ENCODE results near the gene SDC1. TPM values are rescaled to one million over a fixed set of nuclear protein-coding genes. Genes with fewer than 3 reads are reported as not detected.

SDC1 gene
- total RNA-seq, 6 donors from 2014 or later: 74.4 to 213 (median 154) TPM

DNA sequence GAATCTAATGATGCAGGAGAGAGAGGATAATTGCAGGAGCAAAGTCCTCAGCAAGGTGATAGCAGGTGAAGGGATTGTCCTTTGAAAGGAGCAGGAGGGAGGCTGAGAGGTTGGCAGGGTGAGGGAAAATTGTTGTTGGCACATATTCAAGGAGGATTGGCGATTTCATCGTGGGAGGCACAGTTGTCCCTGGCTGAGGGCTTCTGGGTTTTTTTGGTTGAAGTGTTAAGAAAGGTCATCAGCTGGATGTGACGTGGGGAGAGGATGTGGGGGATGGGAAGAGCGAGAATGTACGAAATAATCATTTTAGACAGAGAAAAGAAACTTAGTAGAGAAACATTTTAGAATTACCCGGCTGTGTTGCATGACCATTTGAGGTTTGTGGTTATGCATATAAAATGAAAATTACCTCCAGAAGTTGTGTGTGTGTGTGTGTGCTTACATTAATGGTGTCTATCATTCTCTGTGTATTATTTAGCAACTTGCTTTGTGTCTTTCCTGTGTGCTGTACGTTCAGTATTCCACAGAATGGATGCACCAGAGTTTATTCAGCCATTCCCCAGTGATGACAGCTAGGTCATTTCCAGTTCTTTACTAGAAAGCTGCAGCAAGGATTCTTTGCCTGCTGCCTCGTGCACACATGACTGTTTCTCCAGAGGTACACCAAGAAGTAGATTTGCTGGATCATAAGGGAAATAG lies 67.6 kb downstream of the SDC1 start:
- TF ChIP-seq, protein P1, sequence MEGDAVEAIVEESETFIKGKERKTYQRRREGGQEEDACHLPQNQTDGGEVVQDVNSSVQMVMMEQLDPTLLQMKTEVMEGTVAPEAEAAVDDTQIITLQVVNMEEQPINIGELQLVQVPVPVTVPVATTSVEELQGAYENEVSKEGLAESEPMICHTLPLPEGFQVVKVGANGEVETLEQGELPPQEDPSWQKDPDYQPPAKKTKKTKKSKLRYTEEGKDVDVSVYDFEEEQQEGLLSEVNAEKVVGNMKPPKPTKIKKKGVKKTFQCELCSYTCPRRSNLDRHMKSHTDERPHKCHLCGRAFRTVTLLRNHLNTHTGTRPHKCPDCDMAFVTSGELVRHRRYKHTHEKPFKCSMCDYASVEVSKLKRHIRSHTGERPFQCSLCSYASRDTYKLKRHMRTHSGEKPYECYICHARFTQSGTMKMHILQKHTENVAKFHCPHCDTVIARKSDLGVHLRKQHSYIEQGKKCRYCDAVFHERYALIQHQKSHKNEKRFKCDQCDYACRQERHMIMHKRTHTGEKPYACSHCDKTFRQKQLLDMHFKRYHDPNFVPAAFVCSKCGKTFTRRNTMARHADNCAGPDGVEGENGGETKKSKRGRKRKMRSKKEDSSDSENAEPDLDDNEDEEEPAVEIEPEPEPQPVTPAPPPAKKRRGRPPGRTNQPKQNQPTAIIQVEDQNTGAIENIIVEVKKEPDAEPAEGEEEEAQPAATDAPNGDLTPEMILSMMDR (IDR thresholded peaks at IDR 0.05): no peak
- TF ChIP-seq POLR2AphosphoS5 (IDR thresholded peaks at IDR 0.05): no peak
- TF ChIP-seq POLR2A (IDR thresholded peaks at IDR 0.05): no peak
- no peak for TF ChIP-seq EP300 (IDR thresholded peaks at IDR 0.05)
- H3K9me3 ChIP-seq: no peaks in the 10 kb centered on the region
- WGBS, 2 donors: 35 to 46% methylated on average over 8 of the region's 8 CpGs
- H3K36me3 ChIP-seq: no peaks in the 10 kb centered on the region
- DNase-seq (no peak), ATAC-seq (ENCODE audit: low FRiP score in 2 of 2) (no peak)
- H3K27ac ChIP-seq: no peak overlapping the region
- no peaks in the 10 kb centered on the region for H3K27me3 ChIP-seq
- no peaks in the 10 kb centered on the region for H3K4me1 ChIP-seq
- H3K4me3 ChIP-seq: no peak overlapping the region

DNA sequence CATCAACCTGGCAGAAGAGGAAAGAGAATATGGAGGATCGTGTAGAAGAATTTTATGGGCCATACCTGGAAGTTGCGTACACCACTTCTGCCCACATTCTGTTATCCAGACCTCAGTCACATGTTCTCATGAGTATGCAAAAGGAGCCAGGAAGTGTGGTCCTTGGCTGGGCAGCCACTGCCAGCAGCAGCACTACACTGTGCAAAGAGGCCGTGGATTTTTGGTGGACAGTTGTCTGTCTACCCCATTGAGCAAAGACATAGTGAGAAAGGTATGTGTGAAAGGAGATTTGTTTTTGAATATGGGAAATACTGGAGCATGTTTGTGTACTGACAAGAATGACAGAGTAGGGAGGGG lies 68.1 kb downstream of the SDC1 start:
- ATAC-seq (ENCODE audit: low FRiP score in 2 of 2) (no peak), DNase-seq (no peak)
- no peak overlapping the region for H3K27ac ChIP-seq
- no peak for TF ChIP-seq EP300 (IDR thresholded peaks at IDR 0.05)
- no peak for TF ChIP-seq POLR2AphosphoS5 (IDR thresholded peaks at IDR 0.05)
- TF ChIP-seq, protein P1 (IDR thresholded peaks at IDR 0.05): no peak
- no peak for TF ChIP-seq POLR2A (IDR thresholded peaks at IDR 0.05)
- H3K27me3 ChIP-seq: no peaks in the 10 kb centered on the region
- no peaks in the 10 kb centered on the region for H3K9me3 ChIP-seq
- H3K36me3 ChIP-seq: no peaks in the 10 kb centered on the region
- H3K4me1 ChIP-seq: no peaks in the 10 kb centered on the region
- WGBS, 2 donors: 70 to 78% methylated on average over 3 of the region's 3 CpGs
- H3K4me3 ChIP-seq: no peak overlapping the region

- Histone ChIP-seq H3K27me3 (no peaks in the 10 kb centered on the region), H3K4me3 (no peak overlapping the region), H3K27ac (no peak overlapping the region), H3K36me3 (no peaks in the 10 kb centered on the region), H3K9me3 (no peaks in the 10 kb centered on the region), H3K4me1 (no peaks in the 10 kb centered on the region)
- TF ChIP-seq POLR2A (IDR thresholded peaks at IDR 0.05) (no peak), POLR2AphosphoS5 (IDR thresholded peaks at IDR 0.05) (no peak), EP300 (IDR thresholded peaks at IDR 0.05) (no peak)
- TF ChIP-seq, protein P1 (IDR thresholded peaks at IDR 0.05): no peak
- WGBS, 2 donors: 94% methylated on average over 3 of the region's 3 CpGs
- ATAC-seq (ENCODE audit: low FRiP score in 2 of 2) (no peak), DNase-seq (no peak)
Measured at GRCh38 chr2:20156076-20156759, 68.7 kb downstream of the SDC1 start.

GRCh38 chr2:20153131-20153851 lies 71.6 kb downstream of the SDC1 start:
- H3K4me3 ChIP-seq: no peak overlapping the region
- TF ChIP-seq, protein P1 (IDR thresholded peaks at IDR 0.05): no peak
- TF ChIP-seq EP300 (IDR thresholded peaks at IDR 0.05): no peak
- no peak for TF ChIP-seq POLR2AphosphoS5 (IDR thresholded peaks at IDR 0.05)
- no peak for TF ChIP-seq POLR2A (IDR thresholded peaks at IDR 0.05)
- no peak for DNase-seq
- no peaks in the 10 kb centered on the region for H3K27me3 ChIP-seq
- no peak overlapping the region for H3K27ac ChIP-seq
- H3K9me3 ChIP-seq: no peaks in the 10 kb centered on the region
- no peak for ATAC-seq (ENCODE audit: low FRiP score in 2 of 2)
- peaks cover 0 to 21% (median 10%) of the 10 kb centered on the region in 4 donors for H3K4me1 ChIP-seq
- H3K36me3 ChIP-seq: no peaks in the 10 kb centered on the region
- 82 to 95% methylated on average over 5 of the region's 5 CpGs for WGBS, 2 donors

Data from upper lobe of left lung (tissue), 6 donors.